ENCODE measurements around the gene KCNJ2.

DNA sequence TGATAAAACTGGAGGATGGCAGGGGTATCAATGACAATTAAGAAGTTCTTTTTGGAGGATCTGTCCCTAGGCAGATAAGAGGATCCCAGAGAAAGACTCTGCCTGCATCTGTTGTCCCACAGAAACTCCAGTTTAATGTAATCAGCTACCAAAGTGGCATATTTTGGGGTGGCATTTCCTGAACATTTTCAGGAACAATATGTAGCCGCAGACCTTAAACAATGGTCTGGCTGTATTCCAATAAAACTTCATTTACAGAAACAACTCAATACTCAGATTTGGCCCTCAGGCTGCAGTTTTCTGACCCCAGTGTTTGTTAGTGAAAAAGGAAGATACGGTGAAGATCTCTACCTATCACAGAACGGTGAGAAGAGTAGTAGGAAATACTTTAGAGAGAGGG is 48.2 kb upstream of the KCNJ2 start:
- TF ChIP-seq, protein P1, sequence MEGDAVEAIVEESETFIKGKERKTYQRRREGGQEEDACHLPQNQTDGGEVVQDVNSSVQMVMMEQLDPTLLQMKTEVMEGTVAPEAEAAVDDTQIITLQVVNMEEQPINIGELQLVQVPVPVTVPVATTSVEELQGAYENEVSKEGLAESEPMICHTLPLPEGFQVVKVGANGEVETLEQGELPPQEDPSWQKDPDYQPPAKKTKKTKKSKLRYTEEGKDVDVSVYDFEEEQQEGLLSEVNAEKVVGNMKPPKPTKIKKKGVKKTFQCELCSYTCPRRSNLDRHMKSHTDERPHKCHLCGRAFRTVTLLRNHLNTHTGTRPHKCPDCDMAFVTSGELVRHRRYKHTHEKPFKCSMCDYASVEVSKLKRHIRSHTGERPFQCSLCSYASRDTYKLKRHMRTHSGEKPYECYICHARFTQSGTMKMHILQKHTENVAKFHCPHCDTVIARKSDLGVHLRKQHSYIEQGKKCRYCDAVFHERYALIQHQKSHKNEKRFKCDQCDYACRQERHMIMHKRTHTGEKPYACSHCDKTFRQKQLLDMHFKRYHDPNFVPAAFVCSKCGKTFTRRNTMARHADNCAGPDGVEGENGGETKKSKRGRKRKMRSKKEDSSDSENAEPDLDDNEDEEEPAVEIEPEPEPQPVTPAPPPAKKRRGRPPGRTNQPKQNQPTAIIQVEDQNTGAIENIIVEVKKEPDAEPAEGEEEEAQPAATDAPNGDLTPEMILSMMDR (IDR thresholded peaks at IDR 0.05; ENCODE audit: poor library complexity, severe bottlenecking): no peak
- TF ChIP-seq POLR2AphosphoS5 (IDR thresholded peaks at IDR 0.05) (no peak), EP300 (conservative IDR thresholded peaks at IDR 0.05; ENCODE audit: poor library complexity, severe bottlenecking) (no peak)
